Measurements from ENCODE around the gene LIX1. TPM values are rescaled to one million over a fixed set of nuclear protein-coding genes. Genes with fewer than 3 reads are reported as not detected.
"Not testable (repeated sequence)": the region's sequence is repeated elsewhere in the genome, so short reads cannot be mapped to it uniquely, and the experiment has no call there.

LIX1 gene
- total RNA-seq, 1 donor from 2014 or later, result 8.3 TPM

DNA sequence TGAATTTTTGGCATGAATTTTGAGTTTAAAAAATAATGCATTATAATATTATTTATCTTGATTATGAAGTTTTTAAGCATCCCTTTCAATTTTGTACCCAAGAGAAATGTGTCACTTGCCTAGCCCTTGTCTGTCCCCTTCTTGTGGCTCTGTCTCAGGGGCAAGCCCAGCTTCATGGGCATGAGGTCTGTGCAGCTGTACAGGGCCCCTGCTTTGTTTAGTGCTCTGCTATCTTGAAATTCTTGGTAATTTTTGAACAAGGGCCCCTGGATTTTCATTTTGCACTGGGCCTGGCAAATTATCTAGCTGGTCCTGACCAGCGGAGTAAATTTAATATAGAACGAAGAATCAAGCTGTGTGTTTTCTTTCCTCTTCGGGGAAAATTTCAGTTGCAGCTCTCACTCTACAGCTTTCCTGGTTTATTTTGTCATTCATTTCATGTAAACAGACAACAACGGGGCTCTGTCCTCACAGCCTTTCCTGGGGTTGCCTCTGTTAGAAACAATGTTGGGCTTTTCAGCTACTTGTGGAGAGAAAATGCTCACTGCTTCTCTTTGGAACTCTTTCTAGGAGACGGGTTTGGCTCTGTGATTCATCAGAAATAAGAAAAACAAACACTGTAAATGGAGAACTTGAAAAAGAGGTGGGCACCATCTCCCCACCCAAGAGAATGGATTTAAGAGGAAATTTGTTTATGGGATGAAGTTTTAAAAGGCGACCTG lies 41.1 kb downstream of the LIX1 start:
- DNase-seq, result no peak

DNA sequence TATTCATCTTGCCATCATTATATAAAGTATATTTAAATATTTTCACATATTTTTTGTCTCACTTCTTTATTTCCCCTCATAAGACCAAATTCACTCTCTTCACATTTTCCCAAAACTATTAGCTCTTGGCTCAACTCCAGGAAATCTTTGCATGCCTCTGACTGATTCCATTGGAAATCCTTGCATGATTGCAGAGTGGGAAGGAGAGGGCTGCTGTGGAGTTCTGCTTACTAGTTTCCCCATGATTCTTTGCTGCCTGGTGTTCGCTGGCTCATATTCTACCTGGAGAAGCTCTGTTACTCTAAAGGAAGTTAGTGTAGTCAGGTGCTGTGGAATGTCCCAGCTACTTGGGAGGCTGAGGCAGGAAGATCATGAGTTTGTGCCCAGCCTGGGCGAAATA lies 41.9 kb downstream of the LIX1 start:
- no peak for DNase-seq

DNA sequence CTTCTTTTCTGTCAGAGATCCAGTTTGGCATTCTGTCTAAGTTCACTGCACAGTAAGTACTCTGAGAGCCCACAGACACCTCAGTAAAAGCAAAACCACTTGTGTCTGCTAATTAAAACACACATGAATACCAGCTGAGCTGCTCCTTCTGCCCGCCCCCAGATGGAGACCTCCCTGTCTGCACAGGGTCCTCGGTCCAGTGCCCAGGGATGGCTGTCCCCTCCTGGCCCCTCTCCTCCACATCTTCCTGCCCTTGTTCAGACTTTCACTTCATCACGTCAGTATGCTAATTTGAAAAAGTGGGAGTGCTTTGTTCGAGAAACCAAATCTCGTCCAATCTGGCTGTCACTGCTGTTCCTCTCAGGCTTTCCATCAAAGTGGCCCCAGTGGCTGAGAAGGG lies 43.5 kb downstream of the LIX1 start:
- DNase-seq, result no peak

DNA sequence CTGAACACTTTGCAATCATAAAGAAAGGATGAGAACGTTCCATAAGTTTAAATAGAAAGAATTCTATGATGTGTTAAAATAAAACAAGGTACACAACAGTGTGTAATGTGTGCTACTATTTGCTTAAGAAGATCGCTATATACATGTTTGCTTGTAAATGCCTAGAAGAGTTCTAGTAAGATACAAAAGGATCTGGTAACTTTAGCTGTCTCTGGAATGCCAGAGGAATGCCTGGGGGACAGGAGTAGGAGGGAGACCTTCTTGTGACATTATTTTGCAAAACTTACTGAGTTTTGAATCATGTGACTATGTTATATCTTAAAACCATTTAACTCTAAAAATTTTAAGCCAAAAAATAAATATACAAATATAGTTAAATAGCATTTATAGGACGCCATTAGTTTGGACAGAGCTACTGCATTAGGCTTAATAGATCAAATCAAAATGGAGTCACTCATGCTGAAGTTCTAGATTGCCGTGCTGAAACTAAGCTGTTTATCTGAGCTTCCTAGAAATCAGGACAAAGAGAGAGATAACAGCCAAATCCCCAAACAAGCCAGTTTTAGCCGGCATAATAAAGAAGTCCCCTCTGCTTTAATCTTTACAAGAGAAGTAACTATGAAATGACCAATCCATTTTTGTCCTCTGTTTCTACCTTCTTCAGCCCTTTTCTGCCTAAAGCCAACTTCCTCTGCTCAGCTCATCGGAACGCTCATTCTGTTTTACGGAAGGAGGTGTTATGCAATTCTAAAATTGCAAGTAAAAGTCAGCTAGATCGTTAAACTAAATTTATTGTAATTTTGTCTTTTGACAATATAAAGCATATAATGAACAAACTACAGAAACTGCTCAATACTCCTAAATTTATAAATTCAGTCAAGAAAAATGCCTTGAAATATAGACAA lies 44.8 kb downstream of the LIX1 start:
- no peak for DNase-seq

DNA sequence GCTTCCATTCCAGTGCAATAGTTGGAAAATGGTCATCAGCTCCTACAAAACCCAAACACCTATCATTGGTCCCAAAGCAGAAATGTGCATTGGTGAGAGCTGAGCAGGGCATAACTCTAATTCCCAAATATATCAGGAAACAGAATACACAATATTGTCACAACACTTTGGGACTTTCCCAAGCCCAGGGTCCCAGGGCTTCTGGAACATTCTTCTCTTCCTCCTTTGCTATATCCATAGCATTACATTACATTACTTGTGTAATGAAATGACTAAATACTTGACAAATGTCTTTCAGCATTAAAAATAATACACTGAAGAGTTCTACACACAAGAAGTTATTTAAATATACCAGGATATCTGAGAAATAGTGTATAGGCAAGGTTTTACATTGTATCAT lies 45.6 kb downstream of the LIX1 start:
- no peak for DNase-seq

DNA sequence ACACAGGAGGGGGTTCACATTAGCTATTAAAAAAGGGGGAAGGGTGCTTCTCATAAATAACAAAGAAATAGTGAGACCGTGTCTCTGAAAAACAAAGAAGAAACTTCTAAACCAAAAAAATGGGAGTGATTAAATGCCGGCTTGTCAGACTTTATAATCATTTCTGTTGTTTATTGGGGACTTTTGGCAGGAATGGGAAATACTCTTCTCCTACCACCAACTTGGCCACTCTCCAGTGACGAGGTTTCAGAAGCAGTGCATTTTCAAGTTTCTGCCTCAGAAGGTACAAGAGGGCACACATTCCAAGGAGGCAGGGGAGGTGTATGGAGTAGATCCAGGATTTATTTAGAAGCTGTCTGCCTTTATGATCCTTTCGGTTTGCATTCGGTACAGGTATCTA lies 46.2 kb downstream of the LIX1 start:
- DNase-seq, result no peak

DNA sequence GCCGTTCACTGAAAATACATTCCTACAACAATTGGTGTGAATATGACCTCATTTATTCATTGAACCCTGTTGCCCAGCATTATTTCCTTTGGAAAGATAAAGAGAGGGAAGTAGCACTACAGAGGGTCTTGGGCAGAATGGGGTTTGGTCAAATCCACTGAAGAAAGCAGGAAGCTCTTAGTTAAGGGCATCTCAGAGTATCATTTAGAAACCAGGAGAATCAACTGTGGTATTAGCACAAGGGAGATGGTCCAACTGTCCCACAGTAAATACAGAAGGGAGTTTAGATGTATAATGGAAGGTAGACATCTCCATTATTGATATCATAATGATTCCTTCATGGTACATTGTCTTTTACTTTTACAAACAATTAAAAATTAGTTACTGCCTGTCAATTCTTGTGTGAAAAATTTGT lies 47.1 kb downstream of the LIX1 start:
- no peak for DNase-seq

DNA sequence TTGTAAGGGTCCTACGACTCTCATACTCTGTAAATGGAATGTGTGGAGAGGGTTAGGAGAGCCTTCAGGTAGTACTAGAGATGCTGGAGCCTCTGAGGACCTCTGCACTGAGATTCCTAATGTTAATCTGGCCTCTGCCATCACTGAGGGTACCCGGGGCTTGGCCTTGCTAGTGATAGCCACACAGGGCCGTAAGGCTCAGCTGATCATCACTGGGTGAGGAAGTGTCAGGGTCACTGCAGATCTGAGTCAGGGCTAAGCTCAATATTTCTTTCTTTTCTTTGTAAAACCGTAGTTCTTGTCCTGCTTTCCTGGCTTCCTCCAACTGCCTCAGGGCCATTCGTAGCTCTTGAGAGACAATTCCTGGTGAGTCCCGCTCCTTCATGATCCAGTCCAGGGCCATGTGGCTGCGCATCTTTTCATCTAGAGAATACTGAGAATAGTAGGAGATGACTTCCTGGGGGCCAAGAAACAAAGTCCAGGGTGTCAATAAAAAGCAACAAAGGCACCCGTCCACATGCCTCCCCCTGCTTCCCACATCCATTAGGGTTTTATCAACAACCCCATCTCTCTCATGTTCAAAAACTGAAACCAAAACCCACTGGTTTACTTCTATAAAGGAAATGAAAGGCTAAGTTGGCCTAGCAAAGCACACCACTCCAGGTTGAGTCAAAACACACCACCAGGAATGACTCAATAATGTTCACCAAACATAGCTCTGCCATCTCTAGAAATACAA lies 47.7 kb downstream of the LIX1 start:
- no peak for DNase-seq

DNA sequence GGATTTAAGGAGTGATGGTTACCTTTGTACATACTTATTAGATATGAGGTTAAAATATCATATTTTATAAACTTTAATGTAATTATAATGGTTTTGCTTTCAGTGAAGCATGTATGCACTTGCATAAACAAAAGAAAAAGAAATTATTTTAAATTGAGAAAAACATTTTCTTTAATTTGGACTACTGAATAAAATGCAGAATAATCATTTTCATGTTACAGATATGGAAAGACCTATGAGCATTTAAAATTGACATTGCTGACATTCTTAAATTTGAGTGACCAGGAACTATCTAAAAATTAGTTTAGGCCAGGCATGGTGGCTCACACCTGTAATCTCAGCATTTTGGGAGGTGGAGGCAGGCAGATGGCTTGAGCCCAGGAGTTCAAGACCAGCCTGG lies 49.2 kb downstream of the LIX1 start:
- no peak for DNase-seq

DNA sequence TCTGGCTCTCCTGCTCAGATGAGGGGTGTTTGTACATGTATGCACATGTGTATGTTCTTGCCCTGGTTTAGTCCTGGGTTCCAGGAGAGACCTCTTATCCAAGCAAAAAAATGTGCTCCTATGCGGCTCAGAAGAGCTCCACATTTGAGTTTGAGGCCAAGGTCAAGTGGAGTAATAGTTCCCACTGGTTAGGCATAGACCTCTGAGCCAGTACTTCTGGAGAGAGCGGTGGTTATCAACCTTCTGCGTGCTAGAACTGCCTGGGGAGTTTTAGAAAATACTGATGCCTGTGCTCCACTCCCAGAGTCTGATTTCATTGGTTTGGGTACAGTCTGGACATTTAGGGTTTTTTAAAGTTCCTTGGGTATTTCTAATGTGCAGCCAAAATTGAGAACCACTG lies 51.5 kb downstream of the LIX1 start:
- no peak for DNase-seq

DNA sequence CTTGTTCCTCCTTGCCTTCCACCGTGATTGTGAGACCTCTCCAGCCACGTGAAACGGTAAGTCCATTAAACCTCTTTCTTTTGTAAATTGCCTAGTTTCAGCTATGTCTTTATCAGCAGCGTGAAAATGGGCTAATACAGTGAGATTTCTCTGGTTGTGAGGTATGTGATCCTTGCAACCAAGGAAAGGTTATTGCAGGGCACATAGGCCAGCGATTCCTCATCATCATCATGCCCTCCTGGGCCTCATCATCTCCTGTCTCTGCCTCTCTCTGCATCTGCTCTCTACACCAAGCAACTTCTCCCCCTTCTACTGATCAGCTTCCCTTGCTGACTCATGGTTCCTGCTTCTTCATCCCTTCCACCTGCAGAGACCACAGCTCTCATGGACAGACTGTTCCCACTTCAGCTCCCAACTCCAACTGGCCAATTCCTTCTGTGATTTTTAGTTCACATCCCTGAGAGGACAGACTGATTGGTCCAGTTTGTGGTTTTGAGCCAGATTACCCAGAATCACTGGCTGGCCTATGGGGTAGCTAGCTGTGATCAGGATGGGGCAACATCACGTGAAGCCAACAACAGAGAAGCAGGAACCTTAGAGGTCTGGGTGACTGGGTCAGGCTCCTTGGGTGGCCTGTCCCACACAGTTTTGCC lies 53.1 kb downstream of the LIX1 start:
- DNase-seq, result no peak

DNA sequence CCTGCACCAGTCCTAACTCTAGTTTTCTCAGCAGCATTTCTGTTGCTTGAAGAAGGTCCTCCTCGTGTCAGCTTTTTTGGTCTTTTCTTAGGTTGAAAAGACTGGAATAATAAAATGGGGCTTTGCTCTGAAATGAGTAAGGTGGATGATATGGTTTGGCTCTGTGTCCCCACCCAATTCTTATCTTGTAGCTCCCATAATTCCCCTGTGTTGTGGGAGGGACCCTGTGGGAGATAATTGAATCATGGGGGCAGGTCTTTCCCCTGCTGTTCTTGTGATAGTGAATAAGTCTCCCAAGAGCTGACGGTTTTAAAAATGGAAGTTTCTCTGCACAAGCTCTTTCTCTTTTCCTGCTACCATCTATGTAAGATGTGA lies 53.6 kb downstream of the LIX1 start:
- no peak for DNase-seq

DNA sequence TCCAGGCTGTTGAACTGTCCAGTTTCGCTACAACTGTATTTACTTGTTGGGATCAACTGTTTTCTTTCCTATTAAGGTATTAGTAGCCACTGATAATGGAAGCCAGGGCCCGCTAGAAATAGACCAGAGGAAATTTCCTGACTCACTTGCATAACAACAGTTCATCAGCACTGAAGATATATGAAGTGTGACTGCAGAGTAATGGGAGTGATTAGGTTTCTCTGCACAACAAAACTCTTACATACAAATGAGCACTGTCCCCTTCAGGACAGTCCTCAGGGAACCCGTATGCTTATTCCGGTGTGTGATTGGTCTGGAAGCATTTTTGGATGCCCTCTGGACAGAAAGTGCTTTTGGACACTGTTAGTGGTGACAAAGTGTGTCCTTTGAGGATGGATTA lies 55.3 kb downstream of the LIX1 start:
- no peak for DNase-seq

DNA sequence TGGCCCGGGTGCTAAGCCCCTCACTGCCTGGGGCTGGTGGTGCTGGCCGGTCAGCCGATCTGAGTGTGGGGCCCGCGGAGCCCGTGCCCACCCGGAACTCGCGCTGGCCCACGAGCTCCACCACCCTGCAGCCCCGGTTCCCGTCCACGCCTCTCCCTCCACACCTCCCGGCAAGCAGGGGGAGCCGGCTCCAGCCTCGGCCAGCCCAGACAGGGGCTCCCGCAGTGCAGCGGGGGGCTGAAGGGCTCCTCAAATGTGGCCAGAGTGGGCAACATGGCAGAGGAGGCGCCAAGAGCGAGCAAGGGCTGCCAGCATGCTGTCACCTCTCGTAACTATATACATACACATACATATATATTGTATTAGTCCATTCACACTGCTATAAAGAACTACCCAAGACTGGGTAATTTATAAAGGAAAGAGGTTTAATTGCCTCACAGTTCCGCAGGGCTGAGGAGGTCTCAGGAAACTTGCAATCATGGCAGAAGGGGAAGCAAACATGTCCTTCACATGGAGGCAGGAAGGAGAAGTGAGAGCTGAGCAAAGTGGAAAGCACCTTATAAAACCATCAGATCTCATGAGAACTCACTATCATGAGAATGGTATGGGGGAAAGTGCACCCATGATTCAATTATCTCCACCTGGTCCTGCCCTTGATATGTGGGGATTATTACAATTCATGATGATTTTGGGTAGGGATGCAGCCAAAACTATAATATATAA lies 56.8 kb downstream of the LIX1 start:
- DNase-seq, result no peak

DNA sequence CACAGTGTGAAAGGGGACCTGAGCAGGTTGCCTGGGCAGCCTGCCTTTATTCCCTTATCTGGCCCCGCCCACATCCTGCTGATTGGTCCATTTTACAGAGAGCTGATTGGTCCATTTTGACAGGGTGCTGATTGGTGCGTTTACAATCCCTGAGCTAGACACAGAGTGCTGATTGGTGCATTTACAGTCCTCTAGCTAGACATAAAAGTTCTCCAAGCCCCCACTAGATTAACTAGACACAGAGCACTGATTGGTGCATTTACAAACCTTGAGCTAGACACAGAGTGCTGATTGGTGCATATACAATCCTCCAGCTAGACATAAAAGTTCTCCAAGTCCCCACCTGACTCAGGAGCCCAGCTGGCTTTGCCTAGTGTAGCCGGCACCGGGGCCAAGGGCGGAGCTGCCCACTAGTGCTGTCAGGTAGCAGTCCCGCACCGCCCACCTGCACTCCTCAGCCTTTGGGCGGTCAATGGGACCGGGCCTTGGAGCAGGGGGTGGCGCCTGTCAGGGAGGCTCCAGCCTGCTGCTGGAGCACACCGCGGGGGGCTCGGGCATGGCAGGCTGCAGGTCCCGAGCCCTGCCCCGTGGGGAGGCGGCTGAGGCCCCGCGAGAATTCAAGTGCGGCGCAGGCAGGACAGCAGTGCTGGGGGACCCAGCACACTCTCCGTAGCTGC lies 57.5 kb downstream of the LIX1 start:
- not testable (repeated sequence) for DNase-seq

DNA sequence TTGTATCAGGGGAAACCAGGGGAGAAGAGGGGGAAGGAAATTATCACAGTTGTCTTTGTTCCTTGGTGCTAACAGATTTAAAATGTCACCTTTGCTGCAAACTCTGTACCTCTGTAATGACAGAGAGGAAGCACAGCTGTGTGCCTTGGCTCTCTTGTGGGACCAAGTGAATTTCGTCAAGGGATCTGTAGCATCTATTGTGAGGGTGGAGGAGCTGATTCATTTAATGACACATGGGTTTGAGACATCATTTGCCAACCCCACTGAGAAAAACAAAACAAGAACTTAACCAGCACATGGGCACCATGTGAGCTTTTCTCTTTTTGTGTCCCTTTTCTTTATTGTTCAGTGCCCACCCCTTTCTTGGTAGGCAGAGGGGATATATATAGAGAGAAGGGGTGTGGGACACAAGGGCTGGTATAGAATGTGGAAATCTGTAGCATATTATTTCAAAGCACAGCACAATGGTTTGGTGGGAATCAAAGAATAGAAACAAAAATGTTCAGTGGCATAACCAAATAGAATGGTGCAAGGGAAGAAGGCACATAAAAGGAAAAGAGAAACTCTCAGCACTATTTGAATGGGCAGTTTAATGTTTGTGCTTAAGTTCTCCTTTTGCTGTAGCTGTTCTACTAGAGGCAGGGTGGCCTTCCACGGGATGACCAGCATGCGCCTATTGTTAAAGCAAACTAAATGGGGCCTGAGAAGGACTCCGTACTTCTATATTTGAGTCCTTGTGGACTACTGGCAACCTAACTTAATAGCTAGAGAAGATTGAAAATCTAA lies 63.3 kb downstream of the LIX1 start:
- no peak for DNase-seq

DNA sequence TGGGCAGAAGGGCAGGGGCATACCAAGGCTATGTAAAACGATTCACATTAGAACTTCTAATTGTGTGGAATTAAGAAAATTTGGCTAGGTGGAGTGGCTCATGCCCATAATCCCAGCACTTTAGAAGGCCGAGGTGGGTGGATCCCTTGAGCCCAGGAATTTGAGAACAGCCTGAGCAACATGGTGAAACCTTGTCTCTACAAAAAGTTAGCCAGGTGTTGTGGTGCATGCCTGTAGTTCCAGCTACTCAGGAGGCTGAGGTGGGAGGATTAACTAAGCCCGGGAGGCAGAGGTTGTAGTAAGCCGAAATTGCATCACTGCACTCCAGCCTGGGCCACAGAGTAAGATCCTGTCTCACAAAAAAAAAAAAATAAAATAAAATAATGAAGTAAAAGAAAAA lies 65.2 kb downstream of the LIX1 start:
- DNase-seq, result no peak

DNA sequence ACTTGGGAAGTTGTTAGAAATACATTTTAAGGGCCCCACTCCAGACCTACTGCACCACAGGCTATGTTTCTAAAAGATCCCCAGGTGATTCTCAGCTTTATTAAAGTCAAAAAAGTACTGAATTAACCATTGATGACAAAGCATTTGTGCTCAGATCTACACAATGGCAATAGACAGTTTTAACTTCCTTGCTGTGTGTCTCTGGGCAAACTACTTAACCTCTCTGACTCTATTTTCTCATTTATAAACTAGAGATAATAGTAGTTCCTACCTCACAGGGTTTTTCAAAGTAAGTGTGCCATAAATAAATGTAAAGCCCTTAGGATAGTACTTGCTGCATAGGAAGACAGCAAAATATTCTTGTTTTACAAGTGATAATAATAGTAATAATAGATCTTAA lies 66.3 kb downstream of the LIX1 start:
- DNase-seq, result no peak

DNA sequence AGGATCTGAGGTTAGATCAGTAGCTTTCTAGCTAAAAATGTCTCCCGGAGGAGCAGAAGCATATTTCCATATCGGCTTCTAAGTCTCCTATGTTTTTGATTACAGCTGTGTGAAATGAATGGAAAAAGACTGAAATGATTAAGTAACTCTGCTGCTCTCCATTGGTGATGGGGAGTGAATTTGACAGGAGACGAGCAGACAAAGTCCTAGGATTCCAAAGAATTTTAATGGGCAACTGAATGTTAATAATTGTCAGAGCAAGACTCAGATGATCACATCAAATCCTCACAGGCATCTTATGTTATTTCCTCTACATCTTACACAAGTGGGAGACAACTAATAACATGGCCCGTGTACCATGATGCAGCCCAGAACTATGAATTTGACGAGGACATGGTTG lies 66.8 kb downstream of the LIX1 start:
- DNase-seq, result no peak

DNA sequence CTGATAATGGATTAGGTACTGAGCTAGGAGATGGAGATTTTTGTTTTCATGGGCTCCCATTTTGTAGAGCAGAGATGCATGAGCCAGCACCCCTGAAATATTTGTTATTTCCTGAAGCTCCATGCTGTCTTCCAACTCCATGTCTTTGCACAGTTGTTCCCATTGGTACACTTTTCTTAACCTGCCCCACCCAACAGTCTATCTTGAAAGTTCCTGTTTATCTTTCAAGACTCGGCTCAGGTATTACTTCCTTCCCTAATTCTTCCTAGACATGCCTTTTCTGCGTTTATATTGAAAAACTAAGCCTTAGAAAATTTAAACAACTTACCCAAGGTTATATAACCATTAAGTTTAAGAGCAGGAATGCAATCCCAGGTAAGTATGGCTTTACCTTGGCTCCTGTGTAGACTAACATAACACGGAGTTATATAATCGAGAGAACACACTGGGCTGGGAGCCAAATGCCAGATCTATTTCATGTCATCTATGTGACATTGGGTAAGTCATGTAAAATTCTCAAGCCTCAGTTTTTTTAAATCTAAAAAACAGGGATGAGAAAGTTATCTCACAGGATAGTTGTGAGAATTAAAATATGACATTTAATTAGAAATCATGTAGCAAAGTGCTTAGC lies 67.4 kb downstream of the LIX1 start:
- DNase-seq, result no peak

Measured in occipital lobe (tissue), 2 donors.